ENCODE results near the gene KAZN. TPM values are rescaled to one million over a fixed set of nuclear protein-coding genes. Genes with fewer than 3 reads are reported as not detected.

The KAZN gene
- polyA plus RNA-seq, 1 of the 3 experiments (the other 2 are of a cell fraction) = 6.8 TPM

GRCh38 chr1:14971221-14971620 is 372.7 kb downstream of the KAZN start:
- H3K27ac ChIP-seq (ENCODE audit: low read depth in 2 of 2, low read length in 1 of 2) = peak overlapping the region in 1 of 2 experiments; percentile 93; a peak in 1 of 4 replicates
- ChIA-PET CTCF (interaction anchor here (1.0 kb wide), 1 partner anchor 56 kb away, joined by 3 read pairs; no protein-coding TSS in a partner anchor), POLR2A (no interaction called here)
- no peak for DNase-seq
- no peaks in the 10 kb centered on the region for H3K27me3 ChIP-seq (ENCODE audit: insufficient read depth)
- H3F3A ChIP-seq (replicated peaks; ENCODE audit: insufficient read depth) = peaks cover 21% of the 10 kb centered on the region
- no peak overlapping the region for H3K9ac ChIP-seq
- no peaks in the 10 kb centered on the region for H3K9me2 ChIP-seq
- H3K9me3 ChIP-seq = no peaks in the 10 kb centered on the region
- H3K4me3 ChIP-seq (ENCODE audit: low read depth in 2 of 2, low read length in 1 of 2) = no peak overlapping the region
- no peak overlapping the region for H2AFZ ChIP-seq (ENCODE audit: low read depth)
- H3K4me2 ChIP-seq = no peak overlapping the region
- no peak for TF ChIP-seq MEF2A (IDR thresholded peaks at IDR 0.05; ENCODE audit: borderline replicate concordance, low read depth)
- TF ChIP-seq POLR2AphosphoS5 (IDR thresholded peaks at IDR 0.05; ENCODE audit: low read depth, low read length) = no peak
- no peak for TF ChIP-seq SMC3 (IDR thresholded peaks at IDR 0.05; ENCODE audit: low read depth, low read length)
- no peak for TF ChIP-seq TEAD4 (IDR thresholded peaks at IDR 0.05; ENCODE audit: borderline replicate concordance, insufficient read depth)
- no peak for TF ChIP-seq USF2 (IDR thresholded peaks at IDR 0.05; ENCODE audit: borderline replicate concordance, low read depth, low read length)
- no peak for TF ChIP-seq NFIC (IDR thresholded peaks at IDR 0.05; ENCODE audit: borderline replicate concordance)
- no peak for TF ChIP-seq FOSL2 (IDR thresholded peaks at IDR 0.05; ENCODE audit: borderline replicate concordance, low read depth)
- no peak for TF ChIP-seq PBX3 (IDR thresholded peaks at IDR 0.05)
- TF ChIP-seq FOXM1 (IDR thresholded peaks at IDR 0.05; ENCODE audit: low read depth) = no peak
- no peak for TF ChIP-seq CTCF (IDR thresholded peaks at IDR 0.05)
- no peak for TF ChIP-seq EZH2phosphoT487 (IDR thresholded peaks at IDR 0.05; ENCODE audit: borderline replicate concordance, low read depth)
- no peaks in the 10 kb centered on the region for H4K20me1 ChIP-seq (ENCODE audit: insufficient read depth)
- peaks cover 76% of the 10 kb centered on the region for H3K79me2 ChIP-seq (ENCODE audit: insufficient read depth)
- peaks cover 12 to 27% of the 10 kb centered on the region in 2 experiments; a peak in 3 of 4 replicates for H3K4me1 ChIP-seq (ENCODE audit: control insufficient read depth in 1 of 2, insufficient read depth in 2 of 2, low read depth in 1 of 2, low read length in 1 of 2)
- no peaks in the 10 kb centered on the region for H3K36me3 ChIP-seq (replicated peaks in 1 of 2; ENCODE audit: control insufficient read depth in 1 of 2, insufficient read depth in 2 of 2, low read length in 1 of 2)
- 90% methylated on average over 12 of the region's 12 CpGs for WGBS (ENCODE audit: low lambda C conversion rate)

- Histone ChIP-seq H3K27ac (ENCODE audit: low read depth in 2 of 2, low read length in 1 of 2) (no peak overlapping the region), H3K4me3 (ENCODE audit: low read depth in 2 of 2, low read length in 1 of 2) (no peak overlapping the region), H3K4me1 (ENCODE audit: control insufficient read depth in 1 of 2, insufficient read depth in 2 of 2, low read depth in 1 of 2, low read length in 1 of 2) (peaks cover 12 to 27% of the 10 kb centered on the region in 2 experiments; a peak in 3 of 4 replicates), H3K9me2 (no peaks in the 10 kb centered on the region), H4K20me1 (ENCODE audit: insufficient read depth) (no peaks in the 10 kb centered on the region), H3K9ac (no peak overlapping the region), H2AFZ (ENCODE audit: low read depth) (no peak overlapping the region), H3K79me2 (ENCODE audit: insufficient read depth) (peaks cover 70% of the 10 kb centered on the region), H3K4me2 (no peak overlapping the region), H3K27me3 (ENCODE audit: insufficient read depth) (no peaks in the 10 kb centered on the region), H3K36me3 (replicated peaks in 1 of 2; ENCODE audit: control insufficient read depth in 1 of 2, insufficient read depth in 2 of 2, low read length in 1 of 2) (no peaks in the 10 kb centered on the region), H3K9me3 (no peaks in the 10 kb centered on the region), H3F3A (replicated peaks; ENCODE audit: insufficient read depth) (peaks cover 20% of the 10 kb centered on the region)
- WGBS (ENCODE audit: low lambda C conversion rate) = 100% methylated on average over 3 of the region's 7 CpGs
- POLR2A ChIA-PET = no interaction called here
- CTCF ChIA-PET = no interaction called here
- DNase-seq = no peak
- no peak for TF ChIP-seq EZH2phosphoT487 (IDR thresholded peaks at IDR 0.05; ENCODE audit: borderline replicate concordance, low read depth)
- TF ChIP-seq RFX5 (IDR thresholded peaks at IDR 0.05; ENCODE audit: low read length) = no peak
- no peak for TF ChIP-seq ELF1 (IDR thresholded peaks at IDR 0.05)
- no peak for TF ChIP-seq TAF1 (IDR thresholded peaks at IDR 0.05; ENCODE audit: borderline replicate concordance, low read depth, low read length)
- no peak for TF ChIP-seq FOSL2 (IDR thresholded peaks at IDR 0.05; ENCODE audit: borderline replicate concordance, low read depth)
- no peak for TF ChIP-seq SIN3A (IDR thresholded peaks at IDR 0.05; ENCODE audit: borderline replicate concordance, low read depth, low read length)
- no peak for TF ChIP-seq ZBTB33 (IDR thresholded peaks at IDR 0.05; ENCODE audit: borderline replicate concordance, low read depth)
- no peak for TF ChIP-seq EP300 (IDR thresholded peaks at IDR 0.05; ENCODE audit: borderline replicate concordance in 1 of 2, low read depth in 1 of 2, low read length in 1 of 2)
- no peak for TF ChIP-seq FOXM1 (IDR thresholded peaks at IDR 0.05; ENCODE audit: low read depth)
- TF ChIP-seq USF1 (IDR thresholded peaks at IDR 0.05; ENCODE audit: borderline replicate concordance, low read depth) = no peak
- no peak for TF ChIP-seq USF2 (IDR thresholded peaks at IDR 0.05; ENCODE audit: borderline replicate concordance, low read depth, low read length)
- no peak for TF ChIP-seq TEAD4 (IDR thresholded peaks at IDR 0.05; ENCODE audit: borderline replicate concordance, insufficient read depth)
- no peak for TF ChIP-seq MXI1 (IDR thresholded peaks at IDR 0.05; ENCODE audit: low read depth, low read length)
These were observed 373.6 kb downstream of the KAZN start for GRCh38 chr1:14972107-14972506.
